Measurements from ENCODE around the gene FBXL4.

Gene FBXL4

DNA sequence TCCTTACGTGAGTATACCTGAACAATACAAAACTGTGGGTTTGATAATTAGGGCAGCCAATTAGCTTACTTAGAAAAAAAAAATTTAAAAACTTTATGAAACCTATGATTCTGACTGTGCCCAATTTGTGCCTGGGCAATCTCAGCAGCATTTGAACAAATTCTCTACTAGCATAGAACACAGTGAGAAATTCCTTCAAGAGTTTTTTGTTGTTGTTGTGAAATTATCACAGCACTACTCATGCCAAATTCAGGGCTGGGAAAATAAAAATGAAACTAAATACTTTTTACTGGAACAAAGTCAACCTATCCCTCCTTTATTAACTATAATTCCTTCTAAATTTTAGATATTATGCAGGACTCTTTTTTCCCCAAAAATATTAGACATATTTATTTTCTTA lies 70.5 kb downstream of the FBXL4 start:
- no peak for DNase-seq

- DNase-seq: no peak
Measured at GRCh38 chr6:98875375-98875774, 72.4 kb downstream of the FBXL4 start.

DNA sequence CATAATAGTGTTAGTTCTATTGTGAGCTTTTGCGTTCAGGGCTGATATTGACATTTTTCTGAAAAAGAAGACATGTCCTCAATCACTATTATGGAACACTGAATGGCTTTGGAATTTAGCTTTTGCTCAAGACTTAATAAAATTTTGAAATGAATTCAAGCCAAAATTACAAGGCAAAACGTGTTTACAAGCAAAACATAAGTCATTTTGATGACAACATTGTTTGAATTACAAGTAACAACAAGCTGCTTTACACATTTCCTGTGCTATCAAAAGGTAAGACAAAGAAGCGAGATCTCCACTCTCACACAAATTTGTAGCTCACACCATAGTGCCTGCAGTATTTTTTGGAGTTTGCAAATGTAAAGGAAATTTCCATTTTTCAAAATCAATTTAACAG lies 75.9 kb downstream of the FBXL4 start:
- DNase-seq: no peak

DNA sequence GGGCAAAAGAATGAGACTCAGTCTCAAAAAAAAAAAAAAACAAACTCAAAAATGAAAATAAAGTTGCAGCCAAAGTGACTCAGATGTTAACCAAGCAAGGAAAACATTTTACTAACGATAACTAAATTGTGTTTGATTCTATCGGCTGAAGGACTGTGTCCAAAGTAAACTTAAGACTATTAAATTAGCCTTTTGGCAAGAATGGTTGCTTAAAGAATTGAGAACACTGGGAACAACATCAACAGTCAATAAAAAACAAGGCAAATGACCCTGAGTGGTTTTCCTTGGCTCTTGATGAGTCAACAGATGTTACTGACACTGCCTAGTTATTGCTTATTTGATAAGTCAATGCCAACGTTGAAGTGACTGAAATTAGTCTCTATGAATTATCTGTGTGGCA lies 76.7 kb downstream of the FBXL4 start:
- DNase-seq: no peak

GRCh38 chr6:98864497-98864896 lies 83.2 kb downstream of the FBXL4 start:
- no peak for DNase-seq

DNA sequence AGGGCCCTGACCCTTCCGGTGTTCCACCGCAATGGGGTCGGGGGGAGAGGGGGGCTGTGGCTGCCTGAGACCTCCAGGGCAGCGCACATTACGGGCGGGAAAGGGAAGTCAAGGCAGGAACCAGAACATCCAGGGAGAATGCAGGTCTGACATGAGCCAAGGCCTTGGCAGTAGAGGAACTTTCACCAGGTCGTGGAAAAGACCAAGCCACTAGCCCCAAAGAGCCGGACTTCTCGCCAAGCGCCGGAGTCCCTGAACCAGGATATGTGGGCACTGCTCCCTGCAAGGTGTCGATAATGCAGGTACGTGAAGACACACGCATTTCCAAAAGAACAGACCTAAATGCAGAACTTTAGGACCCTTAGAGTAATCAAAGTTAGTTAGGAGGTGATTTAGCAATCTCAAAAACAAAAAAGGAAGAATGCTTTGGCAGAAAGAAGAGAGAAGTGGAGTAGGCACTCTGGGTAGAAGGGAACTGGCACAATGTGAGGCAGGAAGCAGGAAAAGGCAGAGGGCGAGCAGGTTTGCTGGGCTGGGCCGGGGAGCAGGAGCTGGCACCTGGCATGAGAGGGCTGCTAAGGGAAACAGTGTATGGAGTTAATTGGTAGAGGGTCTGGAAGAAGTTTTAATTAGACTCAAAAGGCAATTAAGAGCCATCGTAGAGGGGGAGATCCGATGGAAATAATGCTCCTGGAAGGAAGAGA lies 99.1 kb downstream of the FBXL4 start:
- no peak for DNase-seq

GRCh38 chr6:98847779-98848538 lies 99.8 kb downstream of the FBXL4 start:
- no peak for DNase-seq

DNA sequence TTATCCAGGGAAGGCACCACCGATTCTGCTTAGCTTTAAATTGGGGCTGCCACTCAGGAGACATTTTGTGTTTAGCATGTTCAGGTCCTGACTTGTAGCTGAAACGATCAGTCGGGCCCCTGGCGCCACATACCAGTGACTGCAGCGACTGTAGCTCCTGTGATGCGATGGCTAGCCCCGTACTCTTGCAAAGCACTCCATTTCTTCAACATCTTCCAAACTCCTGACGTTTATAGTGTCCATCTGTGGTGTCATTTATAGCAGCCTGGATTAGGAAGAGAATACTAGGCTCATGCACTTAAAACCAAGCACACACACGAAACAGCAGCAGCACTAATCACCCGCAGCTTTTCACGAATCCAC lies 100.3 kb downstream of the FBXL4 start:
- DNase-seq: no peak

- DNase-seq: no peak
Measured at GRCh38 chr6:98846021-98846380, 101.7 kb downstream of the FBXL4 start.

DNA sequence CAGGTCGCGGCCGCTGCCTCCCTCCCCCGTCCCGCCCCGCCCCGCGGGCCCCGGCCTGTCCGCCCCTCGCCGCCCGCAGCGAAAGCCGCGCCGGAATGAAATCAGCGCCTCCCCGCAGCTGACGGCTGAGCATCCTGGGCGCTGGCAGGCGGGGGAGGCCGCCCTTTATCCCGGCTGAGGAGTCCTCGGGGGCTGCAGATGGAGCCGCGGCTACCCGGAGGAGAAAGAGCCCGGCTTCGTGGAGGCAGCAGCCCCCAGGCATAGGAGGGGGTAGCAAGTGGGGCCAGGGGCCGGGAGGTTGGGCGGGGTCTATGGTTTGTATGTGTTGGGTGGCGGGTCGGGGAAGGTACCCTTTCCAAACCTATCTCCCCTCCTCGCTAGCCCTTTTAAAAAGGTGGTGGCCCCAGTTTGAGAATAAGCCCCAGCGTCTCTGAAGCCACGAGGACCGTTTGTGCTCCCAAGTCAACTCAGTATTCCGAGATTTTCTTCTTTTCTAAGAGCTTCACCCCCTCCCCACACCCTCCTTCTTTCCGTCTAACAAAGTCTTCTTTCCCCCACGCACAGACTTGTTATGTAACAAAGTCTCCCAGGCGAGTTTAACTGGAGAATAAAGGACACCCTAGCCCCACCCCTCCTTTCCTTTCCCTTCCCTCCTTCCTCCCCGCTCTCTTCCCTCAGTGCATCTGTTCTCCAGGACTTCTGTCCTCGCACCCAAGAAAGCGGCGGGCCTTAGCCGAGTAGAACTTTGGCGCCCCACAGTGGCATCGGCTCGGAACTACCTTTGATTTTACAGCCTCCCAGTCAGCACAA lies 102.3 kb downstream of the FBXL4 start:
- peak; percentile 50 for DNase-seq

GRCh38 chr6:98844244-98845210 lies 103.2 kb downstream of the FBXL4 start:
- DNase-seq: no peak

DNA sequence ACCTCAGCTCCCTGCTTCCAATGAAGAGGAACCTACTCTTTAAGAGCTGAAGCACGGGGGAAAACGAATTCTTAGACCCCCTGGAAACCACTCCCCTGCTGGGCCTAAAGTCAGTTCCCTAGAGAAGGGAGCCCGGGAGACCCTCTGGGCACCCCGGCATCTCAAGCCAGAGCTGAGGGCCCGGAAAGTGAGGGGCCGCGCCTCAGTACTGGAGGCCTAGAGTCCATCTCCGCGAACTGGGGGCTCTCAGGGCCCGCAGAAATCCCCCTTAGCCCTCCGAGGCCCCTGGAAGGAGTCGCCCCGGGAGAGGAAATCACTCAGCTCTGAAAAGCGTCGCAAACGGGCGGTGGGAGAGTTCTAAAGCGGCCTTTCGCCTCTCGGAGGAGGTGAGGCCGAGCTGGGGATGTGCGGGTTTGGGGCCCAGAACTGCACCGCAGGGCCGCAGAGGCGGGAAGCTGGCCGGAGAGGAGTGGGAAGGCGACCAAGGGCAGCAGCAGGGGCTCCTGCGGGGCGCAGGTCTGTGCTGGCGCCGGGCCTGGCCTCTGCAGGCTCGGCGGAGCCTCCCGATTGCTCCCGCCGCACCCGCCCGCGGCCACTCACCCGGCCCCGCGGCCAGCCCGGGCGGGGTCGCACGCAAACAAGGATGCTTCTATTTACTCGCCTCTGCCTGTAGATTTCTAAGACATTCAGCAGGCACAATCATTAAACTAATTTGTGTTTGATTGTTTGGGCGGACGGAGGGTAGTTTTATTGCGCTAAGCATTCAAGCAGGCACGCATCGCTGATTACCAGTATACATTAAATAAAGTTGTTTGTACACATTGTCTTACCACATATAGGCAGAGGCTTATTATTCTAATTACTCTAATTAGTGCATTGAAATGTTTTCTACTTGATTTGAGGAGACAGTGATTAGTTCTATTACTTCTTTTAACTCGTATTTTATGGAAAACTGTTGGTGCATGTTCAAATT lies 104.2 kb downstream of the FBXL4 start:
- DNase-seq: no peak

DNA sequence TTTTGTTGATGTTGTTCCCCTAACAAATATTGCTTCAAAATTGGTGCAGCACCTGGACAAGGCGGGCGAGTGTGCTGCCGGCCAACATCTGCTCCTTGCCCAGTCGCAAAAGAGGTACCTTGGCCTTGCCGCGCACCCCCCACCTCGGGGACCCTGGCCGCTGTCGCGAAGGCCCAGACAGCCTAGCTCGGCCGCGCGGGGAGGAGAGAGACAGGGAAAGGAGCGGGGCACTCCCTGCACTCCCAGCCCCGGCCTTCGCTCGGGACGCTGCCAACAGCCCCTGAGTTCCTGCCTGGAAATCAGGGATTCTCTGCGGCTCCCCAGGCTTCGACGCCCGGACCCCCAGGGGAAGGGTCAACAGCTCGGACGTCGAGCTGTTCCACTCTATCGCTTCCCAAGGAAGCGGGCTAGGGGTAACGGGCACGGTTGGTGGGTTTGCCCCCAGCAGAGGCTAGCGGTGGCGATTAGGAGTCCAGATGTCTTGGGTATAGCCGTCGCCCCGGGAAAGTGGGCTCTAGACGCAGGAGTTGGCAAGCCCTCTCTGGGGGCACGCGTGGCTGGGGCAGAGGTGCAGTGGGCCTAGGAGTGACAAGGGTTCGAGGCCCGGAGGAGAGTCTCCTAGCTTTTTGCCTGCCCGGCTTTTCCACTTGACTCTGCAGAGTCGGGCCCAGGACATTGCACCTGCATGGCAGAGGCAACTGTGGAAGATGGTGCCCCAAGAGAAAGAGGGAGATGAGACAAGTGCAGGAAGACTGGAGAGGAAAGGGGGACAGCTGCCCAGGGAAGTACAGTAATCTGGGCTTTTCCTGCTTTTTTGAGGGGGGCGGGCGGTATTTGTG lies 105.2 kb downstream of the FBXL4 start:
- DNase-seq: no peak

DNA sequence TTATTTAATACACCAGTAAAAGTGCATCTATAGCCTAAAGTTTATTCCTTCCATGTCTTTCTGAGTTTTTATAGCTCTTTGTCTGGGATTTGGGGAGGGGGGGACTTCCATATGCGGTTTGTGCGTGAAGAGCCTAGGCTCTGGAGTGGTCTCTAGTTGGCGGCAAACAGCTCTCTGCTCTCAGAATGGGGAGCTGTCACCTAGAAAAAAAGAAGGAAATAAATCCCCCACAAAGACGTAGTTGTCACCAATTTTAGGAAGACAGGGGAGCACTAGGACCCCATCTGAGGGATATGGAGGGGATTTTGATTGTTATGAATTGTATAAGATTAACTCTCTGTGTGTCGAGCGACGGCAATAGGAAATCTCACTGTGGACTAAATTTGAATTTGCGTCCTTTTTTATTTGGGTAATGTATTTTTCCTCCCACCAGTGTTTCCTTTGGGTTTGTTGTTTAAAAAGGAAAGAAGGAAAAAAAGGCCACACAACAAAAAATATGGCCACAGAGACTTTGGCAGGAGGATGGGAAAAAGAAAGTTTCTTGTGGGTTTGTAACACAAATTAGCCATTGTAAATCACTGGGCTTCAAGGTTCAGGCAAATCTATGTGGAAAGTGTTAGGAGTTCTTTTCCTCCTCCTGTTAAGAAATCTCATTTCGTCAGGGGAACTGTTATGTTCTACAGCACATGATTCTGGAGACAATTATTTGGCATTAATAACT lies 106.0 kb downstream of the FBXL4 start:
- DNase-seq: no peak

- no peak for DNase-seq
Measured at GRCh38 chr6:98840996-98841513, 106.7 kb downstream of the FBXL4 start.

GRCh38 chr6:98840385-98840784 lies 107.4 kb downstream of the FBXL4 start:
- no peak for DNase-seq

GRCh38 chr6:98839781-98840361 lies 107.9 kb downstream of the FBXL4 start:
- DNase-seq: no peak

- DNase-seq: no peak
Measured at GRCh38 chr6:98838975-98839374, 108.8 kb downstream of the FBXL4 start.

DNA sequence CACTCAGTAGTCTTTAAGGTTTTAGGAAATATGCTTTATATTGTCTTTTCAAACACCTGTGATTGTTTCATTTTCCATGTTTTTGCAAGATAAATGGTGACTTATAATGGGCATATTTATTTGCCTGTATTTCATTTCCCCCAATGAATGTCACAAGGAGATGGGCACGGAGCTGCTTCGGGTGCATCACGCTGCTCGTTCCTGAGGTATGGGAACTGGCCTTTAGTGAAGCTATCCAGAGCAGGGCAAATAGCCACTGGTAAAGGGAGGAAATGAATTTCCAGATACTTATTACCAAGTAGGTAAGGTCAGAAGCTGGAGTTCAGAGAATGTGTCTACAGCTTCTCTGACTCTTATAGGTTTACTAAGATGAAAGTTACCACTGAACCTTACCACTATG lies 109.7 kb downstream of the FBXL4 start:
- no peak for DNase-seq
